Measurements from ENCODE around the gene SLC12A4. TPM values are rescaled to one million over a fixed set of nuclear protein-coding genes. Genes with fewer than 3 reads are reported as not detected.
A peak's percentile ranks its signal among the peaks of the same experiment; 100 is the strongest.

The SLC12A4 gene
- total and polyA plus RNA-seq, 2 of the 13 experiments (the other 11 are each of a cell fraction or from before 2014, with no cell fraction given) = 65.1 to 84.3 TPM

- FAIRE-seq (no peak), ATAC-seq (no peak), DNase-seq (ENCODE audit: low spot score) (peak; percentile 53)
- in situ Hi-C loops (cut with HindIII; ENCODE audit: extremely low pct_ligation_motif_present, low pct_unique_long_range_greater_than_20kb) (no loop called here), intact Hi-C loops (cut with micrococcal nuclease; ENCODE audit: unreplicated experiment) (no loop called here)
- POLR2A ChIA-PET = interaction anchor here (0.9 kb wide), 1 partner anchor 14 kb away, joined by 3 read pairs; the partner anchor contains the start of gene CTRL
- no peak overlapping the region for H3K27ac ChIP-seq (ENCODE audit: extremely low read length, insufficient read depth, low read length)
- TF ChIP-seq FOSL2 (CRISPR knock-in tag; IDR thresholded peaks at IDR 0.05) = peak; percentile 71
- TF ChIP-seq CREB1 (IDR thresholded peaks at IDR 0.05) = peak; percentile 61
- no peak for TF ChIP-seq CREB1 (CRISPR knock-in tag; IDR thresholded peaks at IDR 0.05)
- TF ChIP-seq HNRNPK (IDR thresholded peaks at IDR 0.05; ENCODE audit: low read depth, low read length, poor library complexity, severe bottlenecking) = no peak
- CTCF ChIA-PET (ENCODE audit: low intra/inter-chr PET ratio, low total read pairs) = no interaction called here
- peaks cover 14 to 18% of the 10 kb centered on the region in 2 experiments; a peak in 4 of 5 replicates for H3K36me3 ChIP-seq (replicated peaks in 1 of 2; ENCODE audit: control insufficient read depth in 1 of 2, insufficient read depth in 2 of 2, low read length in 2 of 2)
- H3K9me3 ChIP-seq (ENCODE audit: low read length) = no peaks in the 10 kb centered on the region
- H3K4me1 ChIP-seq (ENCODE audit: insufficient read depth, low read length) = peaks cover 34% of the 10 kb centered on the region
- no peaks in the 10 kb centered on the region for H3K27me3 ChIP-seq (ENCODE audit: control insufficient read depth in 1 of 2, insufficient read depth in 2 of 2, low read length in 2 of 2)
- no peak overlapping the region for H3K4me3 ChIP-seq (replicated peaks in 1 of 3; ENCODE audit: insufficient read depth in 1 of 3, low read depth in 2 of 3, low read length in 3 of 3)
- H2AFZ ChIP-seq (ENCODE audit: low read length) = no peak overlapping the region
- 90% methylated on average over 4 of the region's 4 CpGs for WGBS (ENCODE audit: low lambda C conversion rate)
- H3K9ac ChIP-seq (ENCODE audit: insufficient read depth, low read depth, low read length) = no peak overlapping the region
- peaks cover 6% of the 10 kb centered on the region; the same call in 1 of the 2 replicates for H4K20me1 ChIP-seq (ENCODE audit: insufficient read depth, low read length)
- no peaks in the 10 kb centered on the region for H3K79me2 ChIP-seq (ENCODE audit: insufficient read depth, low read length)
- BruUV-seq (replicated peaks) = no TSS peak
- H3K4me2 ChIP-seq (ENCODE audit: low read depth, low read length) = no peak overlapping the region
Observed at GRCh38 chr16:67917852-67918236, 50.6 kb downstream of the SLC12A4 start.

GRCh38 chr16:67917140-67917851 is 51.1 kb downstream of the SLC12A4 start:
- WGBS (ENCODE audit: low lambda C conversion rate) = 83% methylated on average over 4 of the region's 6 CpGs
- ChIA-PET CTCF (ENCODE audit: low intra/inter-chr PET ratio, low total read pairs) (no interaction called here), POLR2A (interaction anchor here (0.9 to 1.2 kb wide), 2 partner anchors 14 to 318 kb away, joined by 3 to 4 read pairs; partner anchors contain the start of gene CTRL)
- Histone ChIP-seq H3K9ac (ENCODE audit: insufficient read depth, low read depth, low read length) (no peak overlapping the region), H3K4me2 (ENCODE audit: low read depth, low read length) (no peak overlapping the region), H3K9me3 (ENCODE audit: low read length) (no peaks in the 10 kb centered on the region), H3K27me3 (ENCODE audit: control insufficient read depth in 1 of 2, insufficient read depth in 2 of 2, low read length in 2 of 2) (no peaks in the 10 kb centered on the region), H2AFZ (ENCODE audit: low read length) (no peak overlapping the region), H4K20me1 (ENCODE audit: insufficient read depth, low read length) (peaks cover 6% of the 10 kb centered on the region; the same call in 1 of the 2 replicates), H3K4me3 (replicated peaks in 1 of 3; ENCODE audit: insufficient read depth in 1 of 3, low read depth in 2 of 3, low read length in 3 of 3) (no peak overlapping the region), H3K79me2 (ENCODE audit: insufficient read depth, low read length) (no peaks in the 10 kb centered on the region), H3K36me3 (replicated peaks in 1 of 2; ENCODE audit: control insufficient read depth in 1 of 2, insufficient read depth in 2 of 2, low read length in 2 of 2) (peaks cover 14 to 16% of the 10 kb centered on the region in 2 experiments; a peak in 4 of 5 replicates), H3K27ac (ENCODE audit: extremely low read length, insufficient read depth, low read length) (no peak overlapping the region), H3K4me1 (ENCODE audit: insufficient read depth, low read length) (peaks cover 34% of the 10 kb centered on the region)
- FAIRE-seq (no peak), DNase-seq (ENCODE audit: low spot score) (no peak), ATAC-seq (no peak)
- TF ChIP-seq ZNF263 (CRISPR knock-in tag; IDR thresholded peaks at IDR 0.05) = peak; percentile 28; the same call in 1 of the 2 replicates
- no peak for TF ChIP-seq MED1 (CRISPR knock-in tag; IDR thresholded peaks at IDR 0.05)
- peak; percentile 23 for TF ChIP-seq TEAD3 (CRISPR knock-in tag; optimal IDR thresholded peaks at IDR 0.05; ENCODE audit: borderline replicate concordance)
- in situ Hi-C loops (cut with HindIII; ENCODE audit: extremely low pct_ligation_motif_present, low pct_unique_long_range_greater_than_20kb) (no loop called here), intact Hi-C loops (cut with micrococcal nuclease; ENCODE audit: unreplicated experiment) (no loop called here)
- no TSS peak for BruUV-seq (replicated peaks)
